H9 (cell line): ENCODE results near the gene RUNX2. TPM values are rescaled to one million over a fixed set of nuclear protein-coding genes. Genes with fewer than 3 reads are reported as not detected.

Experiments
- DNase-seq: peaks from one replicate; pipeline ENCODE4 v3.0.0-alpha.2; 2017
- H2AFZ ChIP-seq: one replicate; pipeline ENCODE4 v1.6.1; 2013; ENCODE audit warnings: mild to moderate bottlenecking, low read length, control low read depth, moderate library complexity
- H2AK5ac ChIP-seq: 2 replicates; pipeline ENCODE4 v1.6.1; 2013; ENCODE audit warnings: low read length, control low read depth, mixed read lengths; ENCODE audit not compliant: insufficient read length
- H2BK120ac ChIP-seq: one replicate; pipeline ENCODE4 v1.6.1; 2013; ENCODE audit warnings: low read depth, mild to moderate bottlenecking, low read length, control low read depth, inconsistent platforms; ENCODE audit not compliant: poor library complexity, severe bottlenecking
- H2BK12ac ChIP-seq: 2 replicates; pipeline ENCODE4 v1.6.1; 2013; ENCODE audit warnings: low read length, control low read depth, mixed read lengths, low read depth; ENCODE audit not compliant: insufficient read length
- H2BK15ac ChIP-seq: 2 replicates; pipeline ENCODE4 v1.6.1; 2013; ENCODE audit warnings: low read depth, low read length, control low read depth
- H2BK20ac ChIP-seq: one replicate; pipeline ENCODE4 v1.6.1; 2013; ENCODE audit warnings: low read depth, mild to moderate bottlenecking, low read length, control low read depth, inconsistent platforms; ENCODE audit not compliant: poor library complexity, severe bottlenecking
- H2BK5ac ChIP-seq: 2 replicates; pipeline ENCODE4 v1.6.1; 2013; ENCODE audit warnings: low read length, control low read depth, mixed read lengths; ENCODE audit not compliant: insufficient read length
- H3K14ac ChIP-seq: 2 replicates; pipeline ENCODE4 v1.6.1; 2013; ENCODE audit warnings: low read length, control low read depth; ENCODE audit not compliant: insufficient read depth
- H3K18ac ChIP-seq: 2 replicates; pipeline ENCODE4 v1.6.1; 2013; ENCODE audit warnings: low read depth, mild to moderate bottlenecking, mixed read lengths, low read length, control low read depth; ENCODE audit not compliant: insufficient read length
- H3K23ac ChIP-seq: 2 replicates; pipeline ENCODE4 v1.6.1; 2013; ENCODE audit warnings: low read length, control low read depth, mixed read lengths, low read depth; ENCODE audit not compliant: insufficient read length
- H3K23me2 ChIP-seq: 2 replicates; pipeline ENCODE4 v1.6.1; 2013; ENCODE audit warnings: low read depth, mild to moderate bottlenecking, mixed read lengths, low read length, control low read depth; ENCODE audit not compliant: insufficient read length, poor library complexity, severe bottlenecking
- H3K27ac ChIP-seq: 2 replicates; pipeline ENCODE4 v1.5.1; 2013; ENCODE audit warnings: low read length, control low read depth, mixed read lengths, low read depth; ENCODE audit not compliant: insufficient read length
- H3K27me3 ChIP-seq: 2 replicates; pipeline ENCODE4 v1.6.1; 2013; ENCODE audit warnings: low read length, control low read depth, inconsistent platforms; ENCODE audit not compliant: insufficient read depth
- H3K4ac ChIP-seq: 2 replicates; pipeline ENCODE4 v1.6.1; 2013; ENCODE audit warnings: low read depth, mild to moderate bottlenecking, control low read depth, inconsistent platforms, low read length, moderate library complexity
- H3K4me1 ChIP-seq: 2 replicates; pipeline ENCODE4 v1.6.1; 2013; ENCODE audit warnings: low read length, control low read depth, inconsistent platforms; ENCODE audit not compliant: insufficient read depth
- H3K4me2 ChIP-seq: 2 replicates; pipeline ENCODE4 v1.6.1; 2013; ENCODE audit warnings: low read length, control low read depth, mixed read lengths; ENCODE audit not compliant: insufficient read length, insufficient read depth
- H3K56ac ChIP-seq: 2 replicates; pipeline ENCODE4 v1.6.1; 2013; ENCODE audit warnings: low read depth, mild to moderate bottlenecking, mixed read lengths, low read length, control low read depth; ENCODE audit not compliant: insufficient read length
- H3K79me1 ChIP-seq: 2 replicates; pipeline ENCODE4 v1.6.1; 2013; ENCODE audit warnings: low read depth, mild to moderate bottlenecking, moderate library complexity, low read length, control low read depth, inconsistent platforms; ENCODE audit not compliant: insufficient read depth, poor library complexity, severe bottlenecking
- H3K79me2 ChIP-seq: 2 replicates; pipeline ENCODE4 v1.6.1; 2013; ENCODE audit warnings: low read length, control low read depth, inconsistent platforms; ENCODE audit not compliant: insufficient read depth
- H3K9ac ChIP-seq: 2 replicates; pipeline ENCODE4 v1.6.1; 2013; ENCODE audit warnings: low read length, control low read depth, mixed read lengths; ENCODE audit not compliant: insufficient read length; ENCODE audit errors: extremely low read depth
- H3K9me3 ChIP-seq: one replicate; pipeline ENCODE4 v1.6.1; 2013; ENCODE audit warnings: low read depth, low read length, inconsistent platforms; ENCODE audit not compliant: control insufficient read depth
- H3T11ph ChIP-seq: one replicate; pipeline ENCODE4 v1.6.1; 2013; ENCODE audit warnings: mild to moderate bottlenecking, low read length, control low read depth, inconsistent platforms
- H4K20me1 ChIP-seq: one replicate; pipeline ENCODE4 v1.6.1; 2013; ENCODE audit not compliant: control insufficient read depth, insufficient read length, insufficient read depth
- H4K5ac ChIP-seq: 2 replicates; pipeline ENCODE4 v1.6.1; 2013; ENCODE audit warnings: low read depth, mild to moderate bottlenecking, mixed read lengths, low read length, control low read depth; ENCODE audit not compliant: insufficient read length
- H4K8ac ChIP-seq: replicated peaks from 2 replicates; pipeline ENCODE4 v1.6.1; 2013; ENCODE audit warnings: low read length, control low read depth, mixed read lengths, low read depth; ENCODE audit not compliant: insufficient read length
- H4K91ac ChIP-seq: 2 replicates; pipeline ENCODE4 v1.6.1; 2013; ENCODE audit warnings: low read depth, mild to moderate bottlenecking, moderate library complexity, mixed read lengths, low read length, control low read depth; ENCODE audit not compliant: insufficient read length
- H3K27ac Mint-ChIP-seq, 3 experiments: 2 replicates in 2 of 3; 3 replicates in 1 of 3; pipeline ENCODE4 v1.8.0; 2020 to 2021; ENCODE audit warnings: mixed read lengths in 3 of 3, mild to moderate bottlenecking in 1 of 3, moderate library complexity in 1 of 3
- H3K27me3 Mint-ChIP-seq: 2 replicates; pipeline ENCODE4 v1.8.0; 2021; ENCODE audit warnings: low read depth, mild to moderate bottlenecking, moderate library complexity, mixed read lengths
- H3K36me3 Mint-ChIP-seq, 3 experiments: 2 replicates in 2 of 3; 3 replicates in 1 of 3; pipeline ENCODE4 v1.8.0; 2020 to 2021; ENCODE audit warnings: low read depth in 3 of 3, mixed read lengths in 3 of 3; ENCODE audit not compliant: insufficient read depth in 1 of 3
- H3K4me1 Mint-ChIP-seq, 2 experiments: 2 replicates each; pipeline ENCODE4 v1.8.0; 2020; ENCODE audit warnings: mixed read lengths in 2 of 2
- H3K4me3 Mint-ChIP-seq, 2 experiments: 2 replicates in 1 of 2; 3 replicates in 1 of 2; pipeline ENCODE4 v1.8.0; 2020 to 2021; ENCODE audit warnings: mild to moderate bottlenecking in 2 of 2, mixed read lengths in 2 of 2, moderate library complexity in 1 of 2
- H3K9me3 Mint-ChIP-seq, 2 experiments: 2 replicates in 1 of 2; 3 replicates in 1 of 2; pipeline ENCODE4 v1.8.0; 2020; ENCODE audit warnings: mild to moderate bottlenecking in 2 of 2, mixed read lengths in 2 of 2, moderate library complexity in 1 of 2
- CTCF ChIP-seq: fragments of 200-600 bp; sonication (generic); conservative IDR thresholded peaks from 3 replicates; pipeline ENCODE4 v1.8.0; 2021; ENCODE audit warnings: antibody characterized with exemption, mild to moderate bottlenecking
- WGBS: extraction: QIAGEN DNeasy Blood & Tissue Kit; methylation state at CpG from one replicate; pipeline ENCODE4 v1.1.7; 2013; ENCODE audit warnings: missing lambda C conversion rate, low lambda C conversion rate, mixed read lengths; ENCODE audit not compliant: insufficient read length; ENCODE audit errors: extremely low coverage; 5-methylcytosine and 5-hydroxymethylcytosine counted together
- total RNA-seq: library from RNA; stranded (reverse); gene quantifications from 2 replicates; pipeline ENCODE4 v1.2.1, GENCODE V29; 2021

Gene RUNX2
- total RNA-seq, 1 experiment from 2014 or later, result 0.15 TPM

- Histone ChIP-seq H3K14ac (no peak overlapping the region), H2BK5ac (no peak overlapping the region), H3K79me2 (no peaks in the 10 kb centered on the region), H4K8ac (no peak overlapping the region), H2BK120ac (no peak overlapping the region), H3K4me1 (no peaks in the 10 kb centered on the region), H2BK20ac (no peak overlapping the region), H3K56ac (no peak overlapping the region), H3K18ac (no peak overlapping the region), H2AFZ (no peak overlapping the region), H4K5ac (no peak overlapping the region), H3K9ac (no peak overlapping the region), H3T11ph (no peak overlapping the region), H4K91ac (no peak overlapping the region), H3K23me2 (peaks cover 29% of the 10 kb centered on the region), H3K23ac (no peak overlapping the region), H3K27ac (no peak overlapping the region), H2AK5ac (no peak overlapping the region), H3K79me1 (no peaks in the 10 kb centered on the region), H3K4ac (no peak overlapping the region), H3K4me2 (peak overlapping the region; percentile 92), H4K20me1 (no peaks in the 10 kb centered on the region), H2BK12ac (no peak overlapping the region), H2BK15ac (no peak overlapping the region), H3K9me3 (no peaks in the 10 kb centered on the region), H3K27me3 (peaks cover 26% of the 10 kb centered on the region; the same call in 1 of the 2 replicates)
- H3K36me3 Mint-ChIP-seq, result no peaks in the 10 kb centered on the region
- peaks cover 25 to 27% of the 10 kb centered on the region in 2 experiments for H3K4me1 Mint-ChIP-seq
- DNase-seq, result no peak
- TF ChIP-seq CTCF, result no peak
- H3K4me3 Mint-ChIP-seq, result peak overlapping the region; percentile 80 to 97; a peak in 3 of 5 replicates
- H3K27ac Mint-ChIP-seq, result no peak overlapping the region
- WGBS, result no CpG with 5 or more reads among the region's 6 CpGs
- H3K27me3 Mint-ChIP-seq, result peaks cover 67% of the 10 kb centered on the region
- H3K9me3 Mint-ChIP-seq, result no peaks in the 10 kb centered on the region; a peak in 1 of 5 replicates
Measured at GRCh38 chr6:45424451-45424861, 96.3 kb downstream of the RUNX2 start.
